Neural cell (in vitro differentiated cells): Measurements from ENCODE around the gene CTSL. TPM values are rescaled to one million over a fixed set of nuclear protein-coding genes. Genes with fewer than 3 reads are reported as not detected.

ENCODE experiments used
- H2AFZ ChIP-seq: fragments of 200-600, 300-800 bp; sonication (generic), shearing (Covaris generic); 2 replicates; pipeline ENCODE4 v1.6.0; 2014; ENCODE audit warnings: low read depth, mild to moderate bottlenecking, antibody characterized with exemption, low read length, moderate library complexity
- H3F3A ChIP-seq: fragments of 200-600 bp; shearing (Covaris generic); 2 replicates; pipeline ENCODE4 v1.6.1; 2016; ENCODE audit warnings: mild to moderate bottlenecking, moderate library complexity, mixed read lengths, antibody characterized with exemption, low read length; ENCODE audit not compliant: insufficient read depth, poor library complexity, severe bottlenecking
- H3K27ac ChIP-seq: fragments of 200-600, 300-800 bp; sonication (generic), shearing (Covaris generic); 2 replicates; pipeline ENCODE4 v1.5.1; 2014; ENCODE audit warnings: mild to moderate bottlenecking, low read length, moderate library complexity
- H3K27me3 ChIP-seq: fragments of 300-800, 200-600 bp; sonication (generic), shearing (Covaris generic); 2 replicates; pipeline ENCODE4 v1.6.0; 2014; ENCODE audit warnings: mild to moderate bottlenecking, low read depth, low read length, moderate library complexity; ENCODE audit not compliant: insufficient read depth
- H3K36me3 ChIP-seq: fragments of 300-800, 200-600 bp; sonication (generic), shearing (Covaris generic); 2 replicates; pipeline ENCODE4 v1.5.1; 2014; ENCODE audit warnings: mild to moderate bottlenecking, antibody characterized with exemption, low read length, moderate library complexity; ENCODE audit not compliant: insufficient read depth
- H3K4me2 ChIP-seq: fragments of 300-800, 200-600 bp; sonication (generic), shearing (Covaris generic); 2 replicates; pipeline ENCODE4 v1.6.0; 2014; ENCODE audit warnings: mild to moderate bottlenecking, low read length
- H3K4me3 ChIP-seq: fragments of 300-800, 200-600 bp; sonication (generic), shearing (Covaris generic); 2 replicates; pipeline ENCODE4 v1.5.1; 2014; ENCODE audit warnings: mild to moderate bottlenecking, low read length, moderate library complexity
- H3K79me2 ChIP-seq: fragments of 200-600 bp; shearing (Covaris generic); replicated peaks from 2 replicates; pipeline ENCODE4 v1.6.0; 2014; ENCODE audit warnings: mild to moderate bottlenecking, low read length, moderate library complexity; ENCODE audit not compliant: insufficient read depth
- H3K9ac ChIP-seq: fragments of 300-800, 200-600 bp; sonication (generic), shearing (Covaris generic); 2 replicates; pipeline ENCODE4 v1.6.1; 2016; ENCODE audit warnings: mild to moderate bottlenecking, low read length, mixed read lengths
- H3K9me2 ChIP-seq: fragments of 200-600 bp; shearing (Covaris generic); 2 replicates; pipeline ENCODE4 v1.6.1; 2016; ENCODE audit warnings: mild to moderate bottlenecking, low read length, mixed read lengths; ENCODE audit not compliant: insufficient read depth
- H3K9me3 ChIP-seq: fragments of 200-600, 300-800 bp; sonication (generic), shearing (Covaris generic); 2 replicates; pipeline ENCODE4 v1.6.1; 2016; ENCODE audit warnings: mild to moderate bottlenecking, mixed run types, low read length, moderate library complexity, mixed read lengths
- H4K20me1 ChIP-seq: fragments of 200-600 bp; shearing (Covaris generic); 2 replicates; pipeline ENCODE4 v1.6.1; 2016; ENCODE audit warnings: mild to moderate bottlenecking, mixed run types; ENCODE audit not compliant: insufficient read depth
- CTCF ChIP-seq: fragments of 450-650 bp; IDR thresholded peaks from 2 replicates; pipeline ENCODE4 v1.5.1; 2014; ENCODE audit warnings: antibody characterized with exemption, mild to moderate bottlenecking, moderate library complexity; ENCODE audit not compliant: poor library complexity, severe bottlenecking
- EP300 ChIP-seq: fragments of 450-650 bp; conservative IDR thresholded peaks from 2 replicates; pipeline ENCODE4 v1.6.1; 2014; ENCODE audit warnings: antibody characterized with exemption, mild to moderate bottlenecking, moderate library complexity; ENCODE audit not compliant: poor library complexity, severe bottlenecking
- EZH2 ChIP-seq: fragments of 200-600, 300-800 bp; shearing (Covaris generic), sonication (generic); IDR thresholded peaks from 2 replicates; pipeline ENCODE4 v1.6.1; 2014; ENCODE audit warnings: antibody characterized with exemption, low read length, borderline replicate concordance, mild to moderate bottlenecking; ENCODE audit not compliant: insufficient read depth, poor library complexity, severe bottlenecking
- MXI1 ChIP-seq: fragments of 450-650 bp; conservative IDR thresholded peaks from 2 replicates; pipeline ENCODE4 v1.6.1; 2014; ENCODE audit warnings: antibody characterized with exemption, mild to moderate bottlenecking; ENCODE audit not compliant: poor library complexity, severe bottlenecking
- POLR2AphosphoS5 ChIP-seq: IDR thresholded peaks from 2 replicates; pipeline ENCODE4 v1.6.1; 2012
- RAD21 ChIP-seq: fragments of 450-650 bp; conservative IDR thresholded peaks from 2 replicates; pipeline ENCODE4 v1.6.1; 2014; ENCODE audit warnings: antibody characterized with exemption, mild to moderate bottlenecking, moderate library complexity
- REST ChIP-seq: IDR thresholded peaks from 2 replicates; pipeline ENCODE4 v1.6.1; 2012; ENCODE audit warnings: borderline replicate concordance
- SMC3 ChIP-seq: fragments of 450-650 bp; conservative IDR thresholded peaks from 2 replicates; pipeline ENCODE4 v1.6.1; 2014; ENCODE audit warnings: antibody characterized with exemption, mild to moderate bottlenecking, moderate library complexity; ENCODE audit not compliant: poor library complexity
- TAF1 ChIP-seq: IDR thresholded peaks from 2 replicates; pipeline ENCODE4 v1.6.1; 2012; ENCODE audit warnings: low read depth
- polyA plus RNA-seq: library from polyadenylated mRNA; depleted of rRNA; stranded (reverse); fragments of >200 nt; gene quantifications from 2 replicates; pipeline ENCODE4 v1.2.3, GENCODE V29; 2014

Gene CTSL
- polyA plus RNA-seq, 1 donor from 2014 or later = 53.5 TPM

DNA sequence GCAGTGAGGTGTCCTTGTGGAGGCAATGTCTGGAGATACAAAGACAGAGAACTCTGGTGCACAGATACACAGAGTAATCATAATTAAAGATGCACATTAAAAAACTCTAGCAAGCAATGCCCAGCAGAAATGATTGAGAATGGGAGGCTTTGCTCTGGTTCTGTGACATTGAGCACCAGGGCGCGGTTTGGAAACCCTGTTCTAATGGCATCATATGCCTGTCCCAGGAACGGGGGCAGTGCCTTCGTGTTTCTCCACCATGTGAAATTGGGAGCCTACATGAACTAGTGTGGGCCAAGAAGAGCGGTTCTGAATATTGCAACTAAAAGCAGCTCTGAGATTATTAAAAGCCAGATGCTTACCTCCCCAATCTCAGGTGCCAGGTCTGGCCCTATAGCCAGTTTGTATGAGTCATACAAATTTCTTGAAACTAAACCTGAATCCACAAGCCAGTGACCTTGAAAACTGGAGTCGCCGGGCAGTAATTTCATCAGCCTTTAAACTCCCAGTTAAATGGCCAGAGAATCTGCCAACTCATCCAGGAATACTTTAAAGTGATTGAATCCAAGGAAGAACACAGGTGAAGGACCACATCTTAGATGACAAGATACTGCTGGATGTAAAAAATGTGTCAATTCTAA lies 22.2 kb upstream of the CTSL start:
- Histone ChIP-seq H3K27ac (no peak overlapping the region), H4K20me1 (no peaks in the 10 kb centered on the region), H3K79me2 (no peaks in the 10 kb centered on the region), H3F3A (no peaks in the 10 kb centered on the region), H3K27me3 (no peaks in the 10 kb centered on the region), H3K9ac (no peak overlapping the region), H3K4me3 (no peak overlapping the region), H3K9me2 (no peaks in the 10 kb centered on the region), H2AFZ (no peak overlapping the region), H3K9me3 (no peaks in the 10 kb centered on the region), H3K4me2 (no peak overlapping the region), H3K36me3 (peaks cover 4% of the 10 kb centered on the region)
- TF ChIP-seq TAF1 (no peak), EZH2 (no peak), RAD21 (no peak), MXI1 (no peak), SMC3 (no peak), EP300 (no peak), POLR2AphosphoS5 (no peak), REST (no peak), CTCF (no peak)

DNA sequence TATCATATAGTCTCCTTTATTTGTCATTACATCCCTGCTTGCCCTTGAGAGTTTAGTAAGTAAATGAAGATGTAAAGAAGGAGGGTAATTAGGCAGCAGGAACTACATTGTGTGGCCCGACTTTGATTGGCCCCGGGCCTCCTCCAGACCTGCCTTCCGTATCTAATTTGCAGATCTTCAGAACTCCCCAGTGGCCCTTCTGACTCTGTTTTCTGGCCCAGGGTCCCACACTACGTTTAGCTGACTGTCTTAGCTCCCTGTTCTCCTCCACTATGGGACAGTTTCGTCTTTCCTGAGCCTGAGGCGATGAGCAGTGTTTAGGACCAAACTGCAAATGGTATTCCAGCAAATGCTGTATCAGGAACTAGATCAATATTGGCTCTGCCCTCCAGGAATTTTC lies 21.6 kb upstream of the CTSL start:
- Histone ChIP-seq H3K27ac (no peak overlapping the region), H3K9me2 (no peaks in the 10 kb centered on the region), H3F3A (no peaks in the 10 kb centered on the region), H2AFZ (no peak overlapping the region), H3K9ac (no peak overlapping the region), H3K4me2 (no peak overlapping the region), H3K79me2 (no peaks in the 10 kb centered on the region), H3K9me3 (no peaks in the 10 kb centered on the region), H4K20me1 (no peaks in the 10 kb centered on the region), H3K27me3 (no peaks in the 10 kb centered on the region), H3K4me3 (no peak overlapping the region), H3K36me3 (peaks cover 4% of the 10 kb centered on the region)
- no peak for TF ChIP-seq POLR2AphosphoS5
- no peak for TF ChIP-seq RAD21
- no peak for TF ChIP-seq SMC3
- TF ChIP-seq REST = no peak
- no peak for TF ChIP-seq MXI1
- no peak for TF ChIP-seq EP300
- no peak for TF ChIP-seq CTCF
- no peak for TF ChIP-seq EZH2
- no peak for TF ChIP-seq TAF1
